Measurements from ENCODE around the gene PRR16. TPM values are rescaled to one million over a fixed set of nuclear protein-coding genes. Genes with fewer than 3 reads are reported as not detected.

Gene PRR16
- total RNA-seq, 1 experiment from 2014 or later: 18.9 TPM

- no TSS peak for BruUV-seq (replicated peaks)
- Mint-ChIP-seq H3K4me1 (ENCODE audit: insufficient read depth, unreplicated experiment) (peaks cover 22% of the 10 kb centered on the region), H3K36me3 (ENCODE audit: insufficient read depth, unreplicated experiment) (no peaks in the 10 kb centered on the region), H3K27ac (ENCODE audit: low read depth, unreplicated experiment) (no peak overlapping the region), H3K4me3 (ENCODE audit: unreplicated experiment) (no peak overlapping the region), H3K27me3 (ENCODE audit: insufficient read depth, unreplicated experiment) (no peaks in the 10 kb centered on the region), H3K9me3 (ENCODE audit: unreplicated experiment) (peaks cover 4% of the 10 kb centered on the region)
- no peak for DNase-seq (ENCODE audit: unreplicated experiment)
- intact Hi-C loops (cut with micrococcal nuclease): no loop called here
- ChIA-PET POLR2A (interaction anchor here (0.6 kb wide), 2 partner anchors 116 to 177 kb away, joined by 4 read pairs; no protein-coding TSS in a partner anchor), CTCF (no interaction called here)
- no peak for TF ChIP-seq CTCF (IDR thresholded peaks at IDR 0.05; ENCODE audit: unreplicated experiment)
These were observed 176.7 kb downstream of the PRR16 start for GRCh38 chr5:120640778-120641177.

- no peak overlapping the region for H3K4me3 Mint-ChIP-seq (ENCODE audit: unreplicated experiment)
- ChIA-PET CTCF (interaction anchor here (2.0 kb wide), 1 partner anchor 12 kb away, joined by 13 read pairs; no protein-coding TSS in a partner anchor), POLR2A (no interaction called here)
- H3K27me3 Mint-ChIP-seq (ENCODE audit: insufficient read depth, unreplicated experiment): no peaks in the 10 kb centered on the region
- no peaks in the 10 kb centered on the region for H3K36me3 Mint-ChIP-seq (ENCODE audit: insufficient read depth, unreplicated experiment)
- no peak for TF ChIP-seq CTCF (IDR thresholded peaks at IDR 0.05; ENCODE audit: unreplicated experiment)
- BruUV-seq (replicated peaks): no TSS peak
- peak; percentile 21 for DNase-seq (ENCODE audit: unreplicated experiment)
- H3K9me3 Mint-ChIP-seq (ENCODE audit: unreplicated experiment): no peaks in the 10 kb centered on the region
- intact Hi-C loops (cut with micrococcal nuclease): no loop called here
- H3K27ac Mint-ChIP-seq (ENCODE audit: low read depth, unreplicated experiment): no peak overlapping the region
- H3K4me1 Mint-ChIP-seq (ENCODE audit: insufficient read depth, unreplicated experiment): peaks cover 22% of the 10 kb centered on the region
These were observed 180.4 kb downstream of the PRR16 start for GRCh38 chr5:120644516-120644915.

- H3K9me3 Mint-ChIP-seq (ENCODE audit: unreplicated experiment): peaks cover 6% of the 10 kb centered on the region
- intact Hi-C loops (cut with micrococcal nuclease): loop anchor here (2.0 to 5.0 kb wide), 2 partner anchors 147 to 1296 kb away; no protein-coding TSS in a partner anchor
- no peak overlapping the region for H3K27ac Mint-ChIP-seq (ENCODE audit: low read depth, unreplicated experiment)
- TF ChIP-seq CTCF (IDR thresholded peaks at IDR 0.05; ENCODE audit: unreplicated experiment): peak; percentile 66
- DNase-seq (ENCODE audit: unreplicated experiment): peak; percentile 71
- CTCF ChIA-PET: interaction anchor here (0.6 to 3.2 kb wide), 34 partner anchors 8 to 1294 kb away, joined by 3 to 35 read pairs (median 4); no protein-coding TSS in a partner anchor
- BruUV-seq (replicated peaks): no TSS peak
- H3K4me3 Mint-ChIP-seq (ENCODE audit: unreplicated experiment): no peak overlapping the region
- no peaks in the 10 kb centered on the region for H3K27me3 Mint-ChIP-seq (ENCODE audit: insufficient read depth, unreplicated experiment)
- POLR2A ChIA-PET: no interaction called here
- H3K36me3 Mint-ChIP-seq (ENCODE audit: insufficient read depth, unreplicated experiment): no peaks in the 10 kb centered on the region
- H3K4me1 Mint-ChIP-seq (ENCODE audit: insufficient read depth, unreplicated experiment): no peaks in the 10 kb centered on the region
These were observed 191.8 kb downstream of the PRR16 start for GRCh38 chr5:120655828-120656435.

GRCh38 chr5:120657104-120657503, 193.0 kb downstream of the PRR16 start:
- Mint-ChIP-seq H3K27me3 (ENCODE audit: insufficient read depth, unreplicated experiment) (no peaks in the 10 kb centered on the region), H3K27ac (ENCODE audit: low read depth, unreplicated experiment) (no peak overlapping the region), H3K9me3 (ENCODE audit: unreplicated experiment) (peaks cover 3% of the 10 kb centered on the region), H3K4me1 (ENCODE audit: insufficient read depth, unreplicated experiment) (no peaks in the 10 kb centered on the region), H3K4me3 (ENCODE audit: unreplicated experiment) (no peak overlapping the region), H3K36me3 (ENCODE audit: insufficient read depth, unreplicated experiment) (no peaks in the 10 kb centered on the region)
- CTCF ChIA-PET: interaction anchor here (0.7 to 3.2 kb wide), 22 partner anchors 9 to 1293 kb away, joined by 3 to 35 read pairs (median 5); no protein-coding TSS in a partner anchor
- POLR2A ChIA-PET: interaction anchor here (0.7 kb wide), 1 partner anchor 19 kb away, joined by 3 read pairs; no protein-coding TSS in a partner anchor
- no peak for TF ChIP-seq CTCF (IDR thresholded peaks at IDR 0.05; ENCODE audit: unreplicated experiment)
- DNase-seq (ENCODE audit: unreplicated experiment): no peak
- intact Hi-C loops (cut with micrococcal nuclease): loop anchor here (2.0 to 5.0 kb wide), 2 partner anchors 146 to 1295 kb away; no protein-coding TSS in a partner anchor
- BruUV-seq (replicated peaks): no TSS peak

All from MCF 10A (cell line).